ENCODE measurements around the gene KCTD1.

KCTD1 gene

GRCh38 chr18:26487437-26487836 lies 60.9 kb downstream of the KCTD1 start:
- Histone ChIP-seq H4K20me1 (ENCODE audit: insufficient read depth, low read length) (no peaks in the 10 kb centered on the region), H3K4me2 (ENCODE audit: insufficient read depth, low read length) (no peak overlapping the region), H3K79me2 (ENCODE audit: insufficient read depth, low read length) (no peaks in the 10 kb centered on the region), H3K27ac (ENCODE audit: low read length) (no peak overlapping the region), H3K4me1 (ENCODE audit: insufficient read depth, low read length) (no peaks in the 10 kb centered on the region), H2AFZ (ENCODE audit: low read depth, low read length) (no peak overlapping the region), H3K4me3 (ENCODE audit: low read depth in 1 of 2, low read length in 2 of 2) (no peak overlapping the region), H3K27me3 (ENCODE audit: insufficient read depth, low read length, poor library complexity) (no peaks in the 10 kb centered on the region), H3K9ac (ENCODE audit: low read depth, low read length) (no peak overlapping the region), H3K36me3 (ENCODE audit: insufficient read depth, low read length) (peaks cover 7% of the 10 kb centered on the region; the same call in 1 of the 2 replicates), H3K9me3 (ENCODE audit: insufficient read depth, low read length, severe bottlenecking) (no peaks in the 10 kb centered on the region)
- ATAC-seq (ENCODE audit: insufficient read depth, low read depth) (no peak), DNase-seq (no peak)
- TF ChIP-seq EZH2 (IDR thresholded peaks at IDR 0.05; ENCODE audit: borderline replicate concordance, low read depth, low read length, severe bottlenecking), result no peak
- no peak for TF ChIP-seq CTCF (IDR thresholded peaks at IDR 0.05; ENCODE audit: borderline replicate concordance, extremely low read depth, low read length, poor library complexity, severe bottlenecking)

- Histone ChIP-seq H3K79me2 (ENCODE audit: insufficient read depth, low read length) (no peaks in the 10 kb centered on the region), H3K4me2 (ENCODE audit: insufficient read depth, low read length) (no peak overlapping the region), H3K27me3 (ENCODE audit: insufficient read depth, low read length, poor library complexity) (no peaks in the 10 kb centered on the region), H3K9me3 (ENCODE audit: insufficient read depth, low read length, severe bottlenecking) (no peaks in the 10 kb centered on the region), H3K36me3 (ENCODE audit: insufficient read depth, low read length) (no peaks in the 10 kb centered on the region; the same call in none of the 2 replicates), H3K27ac (ENCODE audit: low read length) (no peak overlapping the region), H3K4me1 (ENCODE audit: insufficient read depth, low read length) (no peaks in the 10 kb centered on the region), H2AFZ (ENCODE audit: low read depth, low read length) (no peak overlapping the region), H3K9ac (ENCODE audit: low read depth, low read length) (no peak overlapping the region), H3K4me3 (ENCODE audit: low read depth in 1 of 2, low read length in 2 of 2) (no peak overlapping the region), H4K20me1 (ENCODE audit: insufficient read depth, low read length) (no peaks in the 10 kb centered on the region)
- DNase-seq, result no peak
- ATAC-seq (ENCODE audit: insufficient read depth, low read depth), result no peak
- no peak for TF ChIP-seq EZH2 (IDR thresholded peaks at IDR 0.05; ENCODE audit: borderline replicate concordance, low read depth, low read length, severe bottlenecking)
- no peak for TF ChIP-seq CTCF (IDR thresholded peaks at IDR 0.05; ENCODE audit: borderline replicate concordance, extremely low read depth, low read length, poor library complexity, severe bottlenecking)
Measured at GRCh38 chr18:26483633-26484032, 64.7 kb downstream of the KCTD1 start.

- TF ChIP-seq CTCF (IDR thresholded peaks at IDR 0.05; ENCODE audit: borderline replicate concordance, extremely low read depth, low read length, poor library complexity, severe bottlenecking) (no peak), EZH2 (IDR thresholded peaks at IDR 0.05; ENCODE audit: borderline replicate concordance, low read depth, low read length, severe bottlenecking) (no peak)
- Histone ChIP-seq H3K4me1 (ENCODE audit: insufficient read depth, low read length) (no peaks in the 10 kb centered on the region), H3K27me3 (ENCODE audit: insufficient read depth, low read length, poor library complexity) (no peaks in the 10 kb centered on the region), H4K20me1 (ENCODE audit: insufficient read depth, low read length) (no peaks in the 10 kb centered on the region), H3K79me2 (ENCODE audit: insufficient read depth, low read length) (no peaks in the 10 kb centered on the region), H3K4me3 (ENCODE audit: low read depth in 1 of 2, low read length in 2 of 2) (no peak overlapping the region), H3K27ac (ENCODE audit: low read length) (no peak overlapping the region), H3K9ac (ENCODE audit: low read depth, low read length) (no peak overlapping the region), H3K4me2 (ENCODE audit: insufficient read depth, low read length) (no peak overlapping the region), H2AFZ (ENCODE audit: low read depth, low read length) (no peak overlapping the region), H3K9me3 (ENCODE audit: insufficient read depth, low read length, severe bottlenecking) (no peaks in the 10 kb centered on the region), H3K36me3 (ENCODE audit: insufficient read depth, low read length) (no peaks in the 10 kb centered on the region; the same call in none of the 2 replicates)
- no peak for DNase-seq
- no peak for ATAC-seq (ENCODE audit: insufficient read depth, low read depth)
Measured at GRCh38 chr18:26482569-26482968, 65.8 kb downstream of the KCTD1 start.

Data from DND-41 (cell line).